Lower leg skin (tissue), 4 donors: ENCODE data around the gene CD99L2. TPM values are rescaled to one million over a fixed set of nuclear protein-coding genes. Genes with fewer than 3 reads are reported as not detected.

Experiments used
- DNase-seq, 2 donors: peaks; one replicate each; pipeline ENCODE4 v3.0.0-alpha.2; 2019; ENCODE audit warnings: low spot score in 2 of 2
- H3K4me3 ChIP-seq: fragments of 200-600 bp; sonication (generic); 2 replicates; pipeline ENCODE4 v1.5.1; 2017; ENCODE audit warnings: mild to moderate bottlenecking, low read depth; ENCODE audit not compliant: poor library complexity, severe bottlenecking
- POLR2A ChIP-seq, 2 donors: fragments of 450-650 bp; IDR thresholded peaks; one replicate each; pipeline ENCODE4 v1.6.1; 2016 to 2017; ENCODE audit warnings: antibody characterized with exemption in 2 of 2, mild to moderate bottlenecking in 1 of 2, moderate library complexity in 1 of 2
- WGBS, 2 donors: methylation state at CpG; one replicate each; pipeline ENCODE4 v1.1.5; 2018; 5-methylcytosine and 5-hydroxymethylcytosine counted together
- intact Hi-C: fragments of 100-400 bp; cut with DNase I; formaldehyde crosslinking; loops from one replicate; pipeline ENCODE4 v1.15.0; 2023; ENCODE audit warnings: low total_unique reads
- total RNA-seq, 4 donors: library from RNA; depleted of rRNA; stranded (reverse); fragments of >200 nt; gene quantifications; one replicate each; pipeline ENCODE4 v1.1.0, GENCODE V29; 2016
- TF ChIP-seq, protein P1 (sequence below), 3 donors: fragments of 450-650 bp; IDR thresholded peaks; one replicate each; pipeline ENCODE4 v1.5.1; 2016; ENCODE audit warnings: antibody characterized with exemption in 3 of 3, mild to moderate bottlenecking in 3 of 3, moderate library complexity in 2 of 3

The CD99L2 gene
- total RNA-seq, 4 donors from 2014 or later = 7.5 to 26.8 (median 17.3) TPM

GRCh38 chrX:150864127-150864526 lies 34.3 kb downstream of the CD99L2 start:
- peak in 1 of 2 donors; percentile 21 for DNase-seq
- WGBS, 2 donors = 78 to 94% methylated on average over 3 of the region's 3 CpGs
- intact Hi-C loops = no loop called here
- H3K4me3 ChIP-seq = no peak overlapping the region
- no peak for TF ChIP-seq POLR2A (IDR thresholded peaks at IDR 0.05)
- TF ChIP-seq, protein P1, sequence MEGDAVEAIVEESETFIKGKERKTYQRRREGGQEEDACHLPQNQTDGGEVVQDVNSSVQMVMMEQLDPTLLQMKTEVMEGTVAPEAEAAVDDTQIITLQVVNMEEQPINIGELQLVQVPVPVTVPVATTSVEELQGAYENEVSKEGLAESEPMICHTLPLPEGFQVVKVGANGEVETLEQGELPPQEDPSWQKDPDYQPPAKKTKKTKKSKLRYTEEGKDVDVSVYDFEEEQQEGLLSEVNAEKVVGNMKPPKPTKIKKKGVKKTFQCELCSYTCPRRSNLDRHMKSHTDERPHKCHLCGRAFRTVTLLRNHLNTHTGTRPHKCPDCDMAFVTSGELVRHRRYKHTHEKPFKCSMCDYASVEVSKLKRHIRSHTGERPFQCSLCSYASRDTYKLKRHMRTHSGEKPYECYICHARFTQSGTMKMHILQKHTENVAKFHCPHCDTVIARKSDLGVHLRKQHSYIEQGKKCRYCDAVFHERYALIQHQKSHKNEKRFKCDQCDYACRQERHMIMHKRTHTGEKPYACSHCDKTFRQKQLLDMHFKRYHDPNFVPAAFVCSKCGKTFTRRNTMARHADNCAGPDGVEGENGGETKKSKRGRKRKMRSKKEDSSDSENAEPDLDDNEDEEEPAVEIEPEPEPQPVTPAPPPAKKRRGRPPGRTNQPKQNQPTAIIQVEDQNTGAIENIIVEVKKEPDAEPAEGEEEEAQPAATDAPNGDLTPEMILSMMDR (IDR thresholded peaks at IDR 0.05) = no peak

DNA sequence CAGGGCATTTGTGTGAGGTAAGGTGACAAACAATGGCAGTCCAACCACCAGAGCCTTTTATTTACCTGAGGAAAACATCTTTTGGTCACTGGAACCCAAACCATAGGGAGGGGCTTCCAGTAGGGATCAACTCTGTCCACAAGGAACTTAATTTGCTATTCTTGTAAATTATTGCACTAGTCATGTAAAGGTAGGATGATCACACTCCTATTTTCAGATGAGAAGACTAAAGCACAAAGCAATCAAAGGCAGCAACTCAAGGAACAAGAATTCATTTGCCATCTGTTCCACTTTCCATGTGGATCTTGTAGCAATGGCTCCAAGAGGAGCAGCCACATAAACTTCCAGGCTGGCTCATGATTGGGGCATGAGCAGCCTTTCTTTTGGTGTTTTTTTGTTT lies 35.3 kb downstream of the CD99L2 start:
- intact Hi-C loops = no loop called here
- DNase-seq = peak in 1 of 2 donors; percentile 21
- no peak overlapping the region for H3K4me3 ChIP-seq
- TF ChIP-seq, protein P1 (IDR thresholded peaks at IDR 0.05) = no peak
- TF ChIP-seq POLR2A (IDR thresholded peaks at IDR 0.05) = no peak

DNA sequence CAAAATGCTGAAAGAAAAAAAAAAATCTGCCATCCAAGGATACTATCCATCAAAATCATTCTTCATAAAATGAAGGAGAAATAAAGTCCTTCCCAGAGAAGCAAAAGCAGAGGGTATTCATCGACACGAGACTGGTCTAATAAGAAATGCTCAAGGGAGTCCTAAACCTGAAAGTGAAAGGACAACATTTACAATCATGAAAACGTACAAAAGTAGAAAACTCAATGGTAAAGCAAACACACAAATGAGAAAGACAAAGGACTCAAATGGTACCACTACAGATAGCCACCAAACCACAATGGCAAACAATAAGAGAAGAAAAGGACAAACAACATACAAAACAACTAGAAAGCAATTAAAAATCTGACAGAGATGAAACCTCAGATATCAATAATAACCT lies 41.0 kb downstream of the CD99L2 start:
- 83 to 97% methylated on average over 3 of the region's 3 CpGs for WGBS, 2 donors
- intact Hi-C loops = no loop called here
- no peak for DNase-seq
- H3K4me3 ChIP-seq = no peak overlapping the region
- no peak for TF ChIP-seq POLR2A (IDR thresholded peaks at IDR 0.05)
- TF ChIP-seq, protein P1 (IDR thresholded peaks at IDR 0.05) = no peak

DNA sequence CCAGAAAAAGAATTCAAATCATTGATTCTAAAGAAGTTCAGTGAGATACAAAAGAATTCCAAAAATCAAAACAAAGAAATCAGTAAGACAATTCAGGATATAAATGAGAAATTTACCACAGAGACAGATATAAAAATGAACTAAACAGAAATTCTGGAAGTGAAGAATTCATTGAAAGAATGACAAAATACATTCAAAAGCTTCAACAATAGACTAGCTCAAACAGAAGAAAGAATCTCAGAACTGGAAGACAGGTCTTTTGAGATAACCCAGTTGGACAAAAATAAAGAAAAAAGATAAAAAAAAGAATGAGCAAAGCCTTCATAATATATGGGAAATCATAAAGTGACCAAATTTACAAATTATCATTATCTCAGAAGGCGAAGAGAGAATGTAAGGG lies 41.7 kb downstream of the CD99L2 start:
- H3K4me3 ChIP-seq = no peak overlapping the region
- DNase-seq = no peak
- intact Hi-C loops = no loop called here
- WGBS, 2 donors = 73 to 95% methylated on average over 1 of the region's 1 CpG
- TF ChIP-seq, protein P1 (IDR thresholded peaks at IDR 0.05) = no peak
- TF ChIP-seq POLR2A (IDR thresholded peaks at IDR 0.05) = no peak

GRCh38 chrX:150856101-150856500 lies 42.4 kb downstream of the CD99L2 start:
- intact Hi-C loops = no loop called here
- no peak overlapping the region for H3K4me3 ChIP-seq
- TF ChIP-seq POLR2A (IDR thresholded peaks at IDR 0.05) = no peak
- TF ChIP-seq, protein P1 (IDR thresholded peaks at IDR 0.05) = no peak
- no peak for DNase-seq
- WGBS, 2 donors = 91 to 95% methylated on average over 3 of the region's 3 CpGs

GRCh38 chrX:150854856-150855255 lies 43.6 kb downstream of the CD99L2 start:
- intact Hi-C loops = no loop called here
- no peak for DNase-seq
- TF ChIP-seq, protein P1 (IDR thresholded peaks at IDR 0.05) = no peak
- TF ChIP-seq POLR2A (IDR thresholded peaks at IDR 0.05) = no peak
- H3K4me3 ChIP-seq = no peak overlapping the region
- 67 to 88% methylated on average over 2 of the region's 2 CpGs for WGBS, 2 donors
